Thoracic aorta (tissue), 2 donors: ENCODE results near the gene NAT10. TPM values are rescaled to one million over a fixed set of nuclear protein-coding genes. Genes with fewer than 3 reads are reported as not detected.

Experiments used
- ATAC-seq: fragments of 150-250 bp; one replicate; pipeline ENCODE4 v1.8.0; 2017; ENCODE audit warnings: low read depth; ENCODE audit not compliant: insufficient number of reproducible peaks, low FRiP score
- DNase-seq: peaks from one replicate; pipeline ENCODE4 v3.0.0-alpha.2; 2020; ENCODE audit warnings: low spot score
- H3K27ac ChIP-seq, 2 donors: fragments of 200-600 bp; sonication (generic); 1 replicate in 1 of 2; 2 replicates in 1 of 2; pipeline ENCODE4 v1.5.1; 2016; ENCODE audit warnings: mild to moderate bottlenecking in 2 of 2, moderate library complexity in 2 of 2
- H3K27me3 ChIP-seq: fragments of 200-600 bp; sonication (generic); replicated peaks from 2 replicates; pipeline ENCODE4 v1.6.0; 2016; ENCODE audit warnings: mild to moderate bottlenecking; ENCODE audit not compliant: insufficient read depth
- H3K36me3 ChIP-seq: fragments of 200-600 bp; sonication (generic); one replicate; pipeline ENCODE4 v1.5.1; 2016
- H3K4me1 ChIP-seq, 2 donors: fragments of 200-600 bp; sonication (generic); 1 replicate in 1 of 2; 2 replicates in 1 of 2; pipeline versions ENCODE4 v1.5.1 to v1.6.0; 2016; ENCODE audit warnings: low read depth in 2 of 2, mild to moderate bottlenecking in 1 of 2; ENCODE audit not compliant: control insufficient read depth in 1 of 2
- H3K4me3 ChIP-seq: fragments of 200-600 bp; sonication (generic); 2 replicates; pipeline ENCODE4 v1.5.1; 2016; ENCODE audit warnings: mild to moderate bottlenecking
- H3K9me3 ChIP-seq: fragments of 200-600 bp; sonication (generic); 2 replicates; pipeline ENCODE4 v1.5.1; 2016
- CTCF ChIP-seq: fragments of 200-600 bp; sonication (generic); IDR thresholded peaks from one replicate; pipeline ENCODE4 v1.5.1; 2019; ENCODE audit warnings: antibody characterized with exemption
- total RNA-seq, 2 donors: library from RNA; depleted of rRNA; stranded (reverse); fragments of >200 nt; gene quantifications; one replicate each; pipeline versions ENCODE4 v1.1.0 to v1.2.3, GENCODE V29; 2016

Gene NAT10
- total RNA-seq, 2 donors from 2014 or later: 14.1 to 39.9 TPM

GRCh38 chr11:34105957-34106504 is 602 bp downstream of the NAT10 start:
- TF ChIP-seq CTCF: no peak
- no peaks in the 10 kb centered on the region for H3K27me3 ChIP-seq
- peak overlapping the region; percentile 85 for H3K4me3 ChIP-seq
- ATAC-seq (peak; percentile 5), DNase-seq (no peak)
- peak overlapping the region; percentile 93 to 95 for H3K27ac ChIP-seq
- H3K4me1 ChIP-seq: peaks cover 12 to 20% of the 10 kb centered on the region in 2 donors
- H3K9me3 ChIP-seq: no peaks in the 10 kb centered on the region
- H3K36me3 ChIP-seq: peaks cover 17% of the 10 kb centered on the region

- DNase-seq: no peak
- Histone ChIP-seq H3K27ac (no peak overlapping the region), H3K36me3 (peaks cover 57% of the 10 kb centered on the region), H3K4me1 (peaks cover under 1 to 4% of the 10 kb centered on the region in 2 donors), H3K4me3 (no peak overlapping the region), H3K27me3 (no peaks in the 10 kb centered on the region), H3K9me3 (no peaks in the 10 kb centered on the region)
- ATAC-seq: no peak
- no peak for TF ChIP-seq CTCF
Measured at GRCh38 chr11:34111722-34112270, 6.4 kb downstream of the NAT10 start.

- H3K4me1 ChIP-seq: no peaks in the 10 kb centered on the region
- H3K4me3 ChIP-seq: no peak overlapping the region
- H3K36me3 ChIP-seq: peaks cover 72% of the 10 kb centered on the region
- TF ChIP-seq CTCF: no peak
- ATAC-seq (no peak), DNase-seq (no peak)
- no peaks in the 10 kb centered on the region for H3K27me3 ChIP-seq
- no peak overlapping the region for H3K27ac ChIP-seq
- no peaks in the 10 kb centered on the region for H3K9me3 ChIP-seq
Measured at GRCh38 chr11:34114014-34114413, 8.6 kb downstream of the NAT10 start.

GRCh38 chr11:34114471-34114870 is 9.0 kb downstream of the NAT10 start:
- Histone ChIP-seq H3K36me3 (peaks cover 73% of the 10 kb centered on the region), H3K27me3 (no peaks in the 10 kb centered on the region), H3K4me1 (no peaks in the 10 kb centered on the region), H3K27ac (no peak overlapping the region), H3K9me3 (no peaks in the 10 kb centered on the region), H3K4me3 (no peak overlapping the region)
- no peak for TF ChIP-seq CTCF
- DNase-seq: no peak
- ATAC-seq: no peak

- H3K4me1 ChIP-seq: no peaks in the 10 kb centered on the region
- TF ChIP-seq CTCF: no peak
Measured at GRCh38 chr11:34120651-34121050, 15.2 kb downstream of the NAT10 start.

More at GRCh38 chr11:34120651-34121050, 15.2 kb downstream of the NAT10 start:
- Histone ChIP-seq H3K27ac (no peak overlapping the region), H3K9me3 (no peaks in the 10 kb centered on the region), H3K4me3 (no peak overlapping the region), H3K27me3 (no peaks in the 10 kb centered on the region), H3K36me3 (peaks cover 59% of the 10 kb centered on the region)
- DNase-seq: no peak
- no peak for ATAC-seq
